GM18951 (cell line): ENCODE data around the gene HTR3B.

Experiments
- POLR2A ChIP-seq: IDR thresholded peaks from 4 replicates; pipeline ENCODE4 v1.6.1; 2011; ENCODE audit warnings: mild to moderate bottlenecking; ENCODE audit not compliant: insufficient read length, insufficient read depth; ENCODE audit errors: extremely low read depth
- in situ Hi-C: fragments of 300-500 bp; cut with MboI; formaldehyde crosslinking; loops from one replicate; pipeline ENCODE4 v1.12.0; 2022; ENCODE audit warnings: low sequenced_read_pairs, mixed read lengths, inconsistent platforms; ENCODE audit not compliant: unreplicated experiment

The HTR3B gene

DNA sequence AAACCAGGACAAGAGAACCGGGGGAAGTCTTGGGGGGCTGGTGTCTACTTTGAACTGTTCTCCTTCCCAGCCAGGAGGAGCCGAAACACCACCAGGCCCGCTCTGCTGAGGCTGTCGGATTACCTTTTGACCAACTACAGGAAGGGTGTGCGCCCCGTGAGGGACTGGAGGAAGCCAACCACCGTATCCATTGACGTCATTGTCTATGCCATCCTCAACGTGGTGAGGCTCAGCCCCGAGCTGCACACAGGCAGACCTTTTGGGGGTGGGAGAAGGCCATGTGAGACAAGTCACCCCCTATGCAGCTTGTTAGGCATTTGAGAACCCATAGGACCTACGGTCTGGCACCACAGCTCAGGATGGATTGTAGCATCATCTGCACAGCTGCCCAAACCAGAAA is 73.1 kb downstream of the HTR3B start:
- in situ Hi-C loops, result no loop called here
- no peak for TF ChIP-seq POLR2A

DNA sequence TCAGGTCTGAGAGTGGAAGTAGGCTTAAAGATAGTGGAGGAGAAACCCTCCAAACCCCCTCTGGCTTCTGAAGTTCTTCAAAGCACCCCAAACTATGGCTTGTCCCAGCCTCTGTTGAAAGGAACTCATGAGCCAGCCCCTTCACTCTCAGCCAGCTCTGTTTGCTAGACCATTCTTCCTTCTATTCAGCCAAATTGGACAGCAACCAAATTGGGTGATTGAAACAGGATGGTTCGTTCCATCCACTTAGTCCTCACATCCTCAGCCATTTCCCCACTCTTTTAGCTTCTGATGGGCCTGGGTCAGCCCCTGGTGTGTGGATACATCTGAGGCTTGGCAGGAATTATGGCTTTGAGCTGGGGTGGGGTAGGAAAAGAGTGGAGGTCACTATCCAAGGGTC is 74.8 kb downstream of the HTR3B start:
- in situ Hi-C loops, result no loop called here
- TF ChIP-seq POLR2A, result no peak

DNA sequence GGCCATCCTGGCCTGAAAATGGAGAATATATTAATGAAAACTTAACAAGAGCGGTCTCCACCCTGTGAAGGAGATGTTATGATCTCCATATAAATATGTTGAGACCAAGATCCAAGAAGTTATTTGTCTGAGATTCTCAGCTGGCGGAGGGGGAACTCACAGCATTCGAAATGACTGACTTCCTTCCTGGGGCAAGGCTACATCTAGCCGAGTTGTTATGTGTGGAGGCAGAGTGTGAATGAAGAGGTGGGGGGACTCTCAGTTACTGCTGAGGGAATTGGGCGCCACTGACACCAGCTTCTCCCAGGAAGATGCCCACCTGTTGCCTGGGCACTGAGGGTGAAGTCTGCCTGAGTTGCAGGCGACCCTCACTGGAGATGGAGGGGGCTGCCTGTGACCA is 76.2 kb downstream of the HTR3B start:
- in situ Hi-C loops, result no loop called here
- no peak for TF ChIP-seq POLR2A

DNA sequence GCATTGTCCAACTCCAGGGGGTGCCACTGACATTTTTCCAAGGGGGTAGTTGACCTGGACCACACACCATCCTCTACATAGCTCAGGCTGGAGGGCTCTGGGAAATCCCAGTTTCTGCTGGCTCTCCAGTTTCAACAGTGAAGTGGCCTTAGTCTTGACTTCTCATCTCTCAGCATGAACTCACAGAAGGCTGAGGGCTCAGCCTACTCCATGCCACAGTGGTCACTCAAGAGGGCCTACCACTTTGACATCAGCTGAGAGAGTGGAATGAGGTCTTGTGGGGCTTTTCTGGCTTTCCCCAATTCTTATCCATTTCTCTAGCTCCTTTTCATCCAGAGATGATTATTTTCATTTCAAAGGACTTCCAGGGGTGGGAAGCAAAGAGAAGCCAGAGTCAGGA is 77.7 kb downstream of the HTR3B start:
- in situ Hi-C loops, result no loop called here

DNA sequence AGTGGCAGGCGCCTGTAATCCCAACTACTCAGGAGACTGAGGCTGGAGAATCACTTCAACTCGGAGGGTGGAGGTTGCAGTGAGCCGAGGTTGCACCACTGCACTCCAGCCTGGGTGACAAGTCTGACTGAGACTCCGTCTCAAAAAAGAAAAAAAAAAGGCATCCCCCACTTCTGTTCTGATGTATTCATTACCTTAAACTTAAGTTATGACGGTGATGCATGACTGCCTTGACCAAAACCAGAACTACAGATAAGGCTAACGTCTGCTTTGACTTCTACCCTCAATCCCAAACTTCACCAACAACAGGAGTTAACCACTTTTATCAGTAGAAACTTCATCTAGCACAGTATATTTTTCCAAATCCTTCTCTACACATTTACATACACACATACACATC is 80.2 kb downstream of the HTR3B start:
- no peak for TF ChIP-seq POLR2A
- in situ Hi-C loops, result no loop called here

More for the DNA sequence above, 77.7 kb downstream of the HTR3B start:
- TF ChIP-seq POLR2A, result no peak

DNA sequence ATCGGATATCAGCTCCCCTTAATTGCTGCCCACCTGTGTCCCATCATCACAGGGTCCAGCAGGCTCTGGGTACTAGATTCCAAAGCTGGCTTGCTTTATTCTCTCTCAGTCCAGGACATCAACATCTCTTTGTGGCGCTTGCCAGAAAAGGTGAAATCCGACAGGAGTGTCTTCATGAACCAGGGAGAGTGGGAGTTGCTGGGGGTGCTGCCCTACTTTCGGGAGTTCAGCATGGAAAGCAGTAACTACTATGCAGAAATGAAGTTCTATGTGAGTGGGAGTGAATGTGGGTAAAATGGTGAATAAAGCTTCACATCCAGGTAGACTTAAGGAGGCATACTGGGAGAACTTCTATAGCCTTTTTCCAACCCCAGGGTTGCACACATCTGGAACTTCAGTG is 81.3 kb downstream of the HTR3B start:
- in situ Hi-C loops, result no loop called here
- no peak for TF ChIP-seq POLR2A

DNA sequence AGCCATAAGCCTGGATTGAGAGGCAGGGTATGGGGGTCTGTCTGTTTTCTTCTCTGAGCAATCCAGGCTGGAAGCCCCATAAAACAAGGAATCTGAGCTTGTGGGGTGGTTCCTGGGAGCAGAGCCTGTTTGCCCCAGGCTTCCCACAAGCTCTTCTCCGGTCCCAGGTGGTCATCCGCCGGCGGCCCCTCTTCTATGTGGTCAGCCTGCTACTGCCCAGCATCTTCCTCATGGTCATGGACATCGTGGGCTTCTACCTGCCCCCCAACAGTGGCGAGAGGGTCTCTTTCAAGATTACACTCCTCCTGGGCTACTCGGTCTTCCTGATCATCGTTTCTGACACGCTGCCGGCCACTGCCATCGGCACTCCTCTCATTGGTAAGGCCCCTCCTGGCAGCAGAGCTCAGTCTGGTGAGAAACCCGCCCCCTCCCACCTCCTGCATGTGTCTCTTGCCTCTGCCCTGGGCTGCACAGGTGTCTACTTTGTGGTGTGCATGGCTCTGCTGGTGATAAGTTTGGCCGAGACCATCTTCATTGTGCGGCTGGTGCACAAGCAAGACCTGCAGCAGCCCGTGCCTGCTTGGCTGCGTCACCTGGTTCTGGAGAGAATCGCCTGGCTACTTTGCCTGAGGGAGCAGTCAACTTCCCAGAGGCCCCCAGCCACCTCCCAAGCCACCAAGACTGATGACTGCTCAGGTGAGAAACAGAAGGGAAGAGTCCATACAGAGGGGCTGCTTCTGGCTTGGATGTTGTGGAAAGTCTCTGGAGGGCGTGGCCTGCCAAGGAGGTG is 82.0 kb downstream of the HTR3B start:
- in situ Hi-C loops, result no loop called here
- TF ChIP-seq POLR2A, result no peak

DNA sequence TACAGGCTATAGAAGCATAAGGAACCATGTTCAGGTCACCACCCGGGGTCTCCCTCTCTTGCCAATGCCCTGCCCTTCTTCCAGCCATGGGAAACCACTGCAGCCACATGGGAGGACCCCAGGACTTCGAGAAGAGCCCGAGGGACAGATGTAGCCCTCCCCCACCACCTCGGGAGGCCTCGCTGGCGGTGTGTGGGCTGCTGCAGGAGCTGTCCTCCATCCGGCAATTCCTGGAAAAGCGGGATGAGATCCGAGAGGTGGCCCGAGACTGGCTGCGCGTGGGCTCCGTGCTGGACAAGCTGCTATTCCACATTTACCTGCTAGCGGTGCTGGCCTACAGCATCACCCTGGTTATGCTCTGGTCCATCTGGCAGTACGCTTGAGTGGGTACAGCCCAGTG is 84.8 kb downstream of the HTR3B start:
- TF ChIP-seq POLR2A, result no peak
- in situ Hi-C loops, result no loop called here

DNA sequence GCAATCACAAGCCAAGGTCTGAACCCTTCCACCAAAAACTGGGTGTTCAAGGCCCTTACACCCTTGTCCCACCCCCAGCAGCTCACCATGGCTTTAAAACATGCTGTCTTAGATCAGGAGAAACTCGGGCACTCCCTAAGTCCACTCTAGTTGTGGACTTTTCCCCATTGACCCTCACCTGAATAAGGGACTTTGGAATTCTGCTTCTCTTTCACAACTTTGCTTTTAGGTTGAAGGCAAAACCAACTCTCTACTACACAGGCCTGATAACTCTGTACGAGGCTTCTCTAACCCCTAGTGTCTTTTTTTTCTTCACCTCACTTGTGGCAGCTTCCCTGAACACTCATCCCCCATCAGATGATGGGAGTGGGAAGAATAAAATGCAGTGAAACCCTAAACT is 85.3 kb downstream of the HTR3B start:
- in situ Hi-C loops, result loop anchor here (10.0 kb wide), 1 partner anchor 265 kb away; no protein-coding TSS in a partner anchor
- no peak for TF ChIP-seq POLR2A

DNA sequence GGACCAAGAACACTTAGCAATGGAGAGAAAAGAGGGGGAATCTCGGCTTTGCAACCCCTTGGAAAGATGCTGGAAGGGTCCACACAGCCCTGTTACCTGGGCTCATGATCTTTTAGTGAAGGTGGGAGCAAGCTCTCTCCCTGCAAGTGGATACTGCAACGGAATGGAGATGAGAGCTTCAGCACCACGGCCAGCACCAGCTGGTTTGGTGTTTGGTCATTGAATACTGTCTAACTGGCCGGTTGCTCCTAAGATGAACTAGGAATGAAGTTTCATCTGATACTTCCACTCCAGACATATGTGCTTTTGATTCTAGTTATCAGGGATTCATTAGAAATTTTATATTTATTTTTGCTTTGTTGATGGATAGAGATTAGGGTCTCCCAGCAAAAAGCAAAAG is 86.6 kb downstream of the HTR3B start:
- in situ Hi-C loops, result loop anchor here (10.0 kb wide), 1 partner anchor 264 kb away; no protein-coding TSS in a partner anchor
- no peak for TF ChIP-seq POLR2A

DNA sequence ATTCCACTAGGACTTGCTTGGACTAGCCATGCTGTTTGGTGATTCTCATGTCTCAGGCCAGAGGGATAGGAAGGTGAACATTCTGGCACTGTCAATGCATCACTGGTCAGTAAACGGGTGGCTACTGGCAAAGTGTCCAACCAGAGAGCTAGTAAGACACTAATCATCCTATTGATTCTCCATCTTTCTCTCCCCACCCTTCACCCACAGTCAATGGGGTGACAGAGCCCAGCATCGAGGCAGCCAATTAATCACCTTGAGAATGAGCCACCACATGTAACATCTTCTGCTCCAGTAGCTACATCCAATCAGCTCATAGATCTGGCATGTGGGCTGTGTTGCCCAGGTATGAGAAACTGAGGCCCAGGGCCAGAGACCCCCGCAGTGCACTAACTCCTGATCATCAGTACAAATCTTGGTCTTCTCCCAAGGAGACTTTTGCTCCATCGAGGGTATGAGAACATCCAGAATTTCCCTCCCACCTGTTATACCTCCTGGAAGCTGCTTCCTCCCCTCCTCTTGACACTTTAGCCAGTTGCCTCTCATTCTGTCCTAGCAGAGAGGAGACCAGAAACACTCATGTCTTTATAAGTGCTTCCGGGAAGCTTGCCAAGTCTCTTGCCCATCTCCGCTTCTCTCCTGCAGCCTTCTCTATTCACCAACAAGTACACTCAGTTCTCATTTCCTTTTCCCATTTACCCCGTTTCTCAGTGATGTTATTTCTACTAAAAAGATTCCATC is 87.3 kb downstream of the HTR3B start:
- no peak for TF ChIP-seq POLR2A
- in situ Hi-C loops, result loop anchor here (10.0 kb wide), 1 partner anchor 263 kb away; no protein-coding TSS in a partner anchor

DNA sequence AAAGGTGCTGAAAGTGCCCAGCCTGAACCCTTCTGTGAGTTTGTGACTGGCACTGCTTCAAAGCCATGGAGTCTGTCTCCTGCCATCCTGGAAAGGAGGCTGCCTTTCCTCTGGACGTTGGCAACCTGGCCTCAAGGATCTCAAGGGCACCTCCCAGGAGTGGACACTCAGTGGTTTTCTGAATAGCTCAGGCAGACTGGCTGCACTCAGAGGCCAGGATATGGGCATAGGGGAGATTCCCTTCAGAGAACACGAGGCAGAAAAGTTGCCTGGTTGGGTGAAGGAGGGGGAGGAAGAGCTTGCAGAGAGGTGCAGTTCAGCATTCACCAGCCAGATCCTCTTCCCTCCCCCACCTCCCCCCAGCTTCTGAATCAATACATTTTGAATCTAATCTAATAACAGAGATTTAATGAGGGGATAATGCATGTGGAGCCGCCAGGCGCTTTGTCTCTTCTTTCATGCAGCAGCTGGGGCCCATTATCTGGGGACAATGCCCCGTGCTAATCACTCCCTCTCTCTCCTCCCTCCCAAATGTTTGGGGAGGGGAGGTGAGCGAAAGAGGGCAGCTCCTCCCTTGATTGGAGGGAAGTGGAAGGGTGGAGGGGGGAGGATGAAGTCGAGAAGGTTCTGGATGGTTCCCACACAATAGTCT is 88.0 kb downstream of the HTR3B start:
- in situ Hi-C loops, result loop anchor here (10.0 kb wide), 1 partner anchor 262 kb away; no protein-coding TSS in a partner anchor
- no peak for TF ChIP-seq POLR2A

DNA sequence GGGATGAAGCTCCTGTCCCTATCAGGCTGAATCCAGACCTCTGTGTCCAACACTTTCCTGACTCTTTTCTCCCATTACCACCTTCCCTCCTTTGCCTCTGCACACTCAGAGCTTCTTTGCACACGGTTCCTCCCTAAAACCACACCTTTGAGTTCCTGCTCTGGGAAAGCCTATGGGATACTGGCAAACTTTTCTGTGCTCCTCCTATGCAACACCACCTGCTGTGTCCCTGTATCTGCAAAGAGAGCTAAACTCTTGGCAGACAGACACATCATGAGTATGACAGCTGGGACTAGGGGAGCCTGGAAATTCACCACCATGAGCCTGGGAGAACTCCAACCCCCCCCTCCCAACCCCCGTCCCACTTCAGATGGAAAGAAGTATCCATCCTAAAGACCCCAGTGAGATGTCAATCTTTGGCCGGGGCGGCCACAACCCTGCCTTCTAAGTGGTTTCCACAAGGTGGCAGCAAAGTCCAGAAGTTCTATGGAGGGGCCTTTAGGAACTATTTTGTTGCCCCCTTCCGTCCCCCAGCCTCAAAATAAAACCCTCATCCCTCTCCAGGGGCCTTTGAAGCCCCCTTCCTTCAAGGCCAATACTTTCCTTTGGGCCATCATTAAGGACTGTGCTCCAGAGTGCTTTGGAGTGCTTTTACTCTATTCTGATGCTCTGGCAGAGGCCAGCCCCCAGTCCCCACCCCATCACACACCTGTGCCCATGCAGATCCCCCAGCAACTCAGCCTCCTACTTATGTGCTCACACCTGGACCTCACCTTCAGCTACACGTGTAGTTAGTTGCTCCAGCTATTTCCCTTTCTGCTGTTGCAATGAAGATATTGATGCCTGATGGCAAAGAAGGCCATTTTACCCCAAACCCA is 89.7 kb downstream of the HTR3B start:
- no peak for TF ChIP-seq POLR2A
- in situ Hi-C loops, result loop anchor here (10.0 kb wide), 1 partner anchor 260 kb away; no protein-coding TSS in a partner anchor
